Endothelial cell of umbilical vein (primary cell): ENCODE measurements around the gene PRUNE1.

ENCODE experiments used
- CTCF ChIP-seq, 2 donors: IDR thresholded peaks; 1 replicate in 1 of 2; 2 replicates in 1 of 2; pipeline ENCODE4 v1.5.1; 2011; ENCODE audit warnings: low read length in 2 of 2, mild to moderate bottlenecking in 2 of 2, moderate library complexity in 2 of 2, control low read depth in 1 of 2, inconsistent platforms in 1 of 2, low read depth in 1 of 2; ENCODE audit not compliant: insufficient read depth in 1 of 2; ENCODE audit errors: extremely low read depth in 1 of 2
- FOS ChIP-seq: IDR thresholded peaks from 2 replicates; pipeline ENCODE4 v1.6.1; 2011; ENCODE audit warnings: mild to moderate bottlenecking, low read length, moderate library complexity, borderline replicate concordance; ENCODE audit not compliant: insufficient read depth
- GATA2 ChIP-seq: IDR thresholded peaks from 2 replicates; pipeline ENCODE4 v1.7.0; 2011; ENCODE audit warnings: low read depth, mild to moderate bottlenecking, moderate library complexity, mixed read lengths, low read length; ENCODE audit not compliant: insufficient read length, insufficient read depth
- MAX ChIP-seq: IDR thresholded peaks from 2 replicates; pipeline ENCODE4 v1.6.1; 2011; ENCODE audit not compliant: insufficient read depth, insufficient read length
- POLR2A ChIP-seq: IDR thresholded peaks from 2 replicates; pipeline ENCODE4 v1.6.1; 2012; ENCODE audit warnings: low read depth, mild to moderate bottlenecking, control low read depth, low read length
- POLR2AphosphoS5 ChIP-seq: IDR thresholded peaks from 2 replicates; pipeline ENCODE4 v1.6.1; 2012; ENCODE audit warnings: low read depth, mild to moderate bottlenecking, control low read depth, low read length, moderate library complexity; ENCODE audit not compliant: insufficient read depth

GRCh38 chr1:151056149-151056548 lies 47.9 kb downstream of the PRUNE1 start:
- TF ChIP-seq POLR2A (no peak), POLR2AphosphoS5 (no peak), MAX (no peak), CTCF (IDR thresholded peaks at IDR 0.05; ENCODE audit: extremely low read depth in 1 of 2, insufficient read depth in 1 of 2, low read depth in 1 of 2, low read length in 2 of 2) (no peak), GATA2 (no peak), FOS (no peak)
